GM18867 (cell line): ENCODE results near the gene PARD3.
A peak's percentile ranks its signal among the peaks of the same experiment; 100 is the strongest.

Experiments
- ATAC-seq: cut with Tn5 transposase; IDR thresholded peaks from one replicate; pipeline ENCODE4 v1.9.1; 2021; ENCODE audit warnings: mild to moderate bottlenecking, moderate library complexity; ENCODE audit not compliant: unreplicated experiment

Gene PARD3

DNA sequence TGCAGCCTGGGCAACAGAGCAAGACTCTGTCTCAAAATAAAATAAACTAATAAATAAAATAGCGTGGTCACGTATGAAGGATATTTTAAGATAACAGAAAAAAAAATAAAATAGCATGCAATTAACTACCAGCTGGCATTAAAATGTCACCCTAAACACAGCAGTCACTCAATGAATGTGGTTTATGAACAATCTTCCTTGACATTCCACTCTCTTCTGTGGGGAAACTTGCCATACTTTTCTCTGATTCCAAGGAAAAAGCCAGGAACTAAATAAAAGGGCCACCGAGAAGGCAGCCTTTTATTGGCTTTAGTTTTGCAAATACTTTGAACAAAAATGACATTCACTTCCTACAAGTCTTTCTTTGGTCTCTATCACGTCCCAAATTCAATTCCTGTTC lies 266.6 kb downstream of the PARD3 start:
- ATAC-seq: no peak

- ATAC-seq: no peak
These were observed 267.4 kb downstream of the PARD3 start for GRCh38 chr10:34547695-34548094.

GRCh38 chr10:34547291-34547690 lies 267.8 kb downstream of the PARD3 start:
- no peak for ATAC-seq

DNA sequence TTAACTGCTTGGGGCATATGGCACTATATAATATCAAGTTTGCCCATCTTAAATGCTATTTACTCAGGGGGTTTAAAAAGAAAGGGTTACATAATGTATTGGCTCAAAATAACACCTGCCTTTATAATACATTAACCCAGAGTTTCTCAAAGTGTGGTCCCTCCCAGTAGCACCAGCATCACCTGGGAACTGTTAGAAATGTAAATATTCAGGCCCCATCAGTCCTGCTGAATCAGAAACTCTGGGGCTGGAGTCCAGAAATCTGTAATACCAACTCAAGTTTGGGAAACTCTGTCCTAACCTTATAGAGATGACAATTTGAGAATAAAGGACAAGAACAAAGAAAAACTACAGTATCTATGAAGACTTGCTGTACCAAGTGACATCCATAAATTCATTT lies 270.7 kb downstream of the PARD3 start:
- no peak for ATAC-seq

DNA sequence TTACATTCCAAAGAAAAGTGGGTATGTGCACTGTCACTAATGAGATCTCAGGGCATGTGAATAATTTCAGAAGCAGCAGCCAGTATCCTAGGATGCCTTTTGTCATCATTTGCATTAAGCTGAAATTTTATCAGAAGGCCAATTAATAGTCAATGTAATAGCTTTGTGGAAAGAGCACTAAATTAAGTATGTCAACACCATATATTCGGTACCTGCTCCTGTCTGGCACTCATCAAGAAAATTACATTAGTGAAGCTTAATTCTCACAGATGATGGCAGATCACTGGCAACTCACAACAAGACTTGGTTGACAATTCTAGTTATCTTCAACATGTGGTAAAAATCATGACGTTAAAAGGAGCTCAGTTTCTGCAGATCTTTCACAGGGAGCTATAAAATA lies 271.4 kb downstream of the PARD3 start:
- no peak for ATAC-seq

GRCh38 chr10:34540492-34540891 lies 274.6 kb downstream of the PARD3 start:
- ATAC-seq: no peak

DNA sequence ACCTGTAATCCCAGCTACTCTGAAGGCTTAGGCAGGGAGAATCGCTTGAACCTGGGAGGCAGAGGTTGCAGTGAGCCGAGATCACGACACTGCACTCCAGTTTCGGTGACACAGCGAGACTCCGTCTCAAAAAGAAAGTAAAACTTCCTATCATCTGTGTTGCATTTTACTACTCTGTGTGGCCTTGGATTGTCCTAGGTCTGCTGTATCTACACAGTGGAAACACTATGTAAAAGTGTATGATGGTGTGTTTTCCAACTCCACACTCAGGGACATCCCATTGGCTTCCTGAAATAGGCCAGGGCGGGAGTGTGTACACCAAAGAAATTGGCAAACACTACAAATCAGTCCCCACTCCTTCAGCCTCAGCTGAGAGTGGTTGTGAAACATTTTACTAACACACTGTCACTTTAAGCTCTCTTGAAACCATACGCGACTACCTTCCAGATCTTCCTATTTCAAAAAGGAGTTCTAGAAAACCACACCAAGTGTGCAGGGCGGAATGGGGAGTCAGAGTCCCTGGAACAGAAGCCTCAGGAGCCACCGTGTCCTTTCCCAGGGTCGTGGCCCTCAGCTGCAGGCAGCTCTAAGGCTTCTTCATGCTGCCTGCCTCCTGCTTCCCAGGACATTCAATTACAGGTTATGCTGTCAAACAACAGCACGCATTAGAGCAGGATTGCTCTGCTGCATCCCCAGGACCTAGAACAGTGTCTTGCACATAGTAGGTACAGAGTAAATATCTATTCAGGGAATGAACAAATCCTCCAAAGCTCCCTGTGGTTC lies 275.4 kb downstream of the PARD3 start:
- peak; percentile 57 for ATAC-seq

DNA sequence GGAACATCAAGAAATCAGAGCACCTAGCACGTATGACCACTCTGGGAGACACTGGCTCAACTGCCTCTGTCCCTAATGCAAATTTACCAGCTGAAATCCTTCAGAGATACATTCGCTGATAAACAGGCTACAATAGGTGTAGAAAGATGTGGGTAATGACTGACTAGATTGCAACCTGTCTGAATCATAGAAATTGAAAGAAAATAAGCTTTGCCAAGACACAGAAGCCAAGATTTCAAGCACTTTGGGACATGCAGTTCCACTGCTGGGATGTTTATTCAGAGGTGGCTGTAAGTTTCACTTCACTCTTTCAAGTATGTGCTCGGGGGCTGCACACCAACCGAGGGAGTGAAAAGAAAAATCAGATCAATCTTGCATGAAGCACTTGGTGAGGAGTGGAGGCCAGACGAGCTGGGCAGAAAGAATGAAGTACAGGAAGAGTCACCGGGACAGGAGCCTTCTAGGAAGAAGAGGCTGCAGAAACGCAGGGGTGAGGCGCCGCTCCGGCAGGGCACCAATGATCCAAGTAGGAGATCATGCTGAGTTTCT lies 276.7 kb downstream of the PARD3 start:
- peak; percentile 44 for ATAC-seq

DNA sequence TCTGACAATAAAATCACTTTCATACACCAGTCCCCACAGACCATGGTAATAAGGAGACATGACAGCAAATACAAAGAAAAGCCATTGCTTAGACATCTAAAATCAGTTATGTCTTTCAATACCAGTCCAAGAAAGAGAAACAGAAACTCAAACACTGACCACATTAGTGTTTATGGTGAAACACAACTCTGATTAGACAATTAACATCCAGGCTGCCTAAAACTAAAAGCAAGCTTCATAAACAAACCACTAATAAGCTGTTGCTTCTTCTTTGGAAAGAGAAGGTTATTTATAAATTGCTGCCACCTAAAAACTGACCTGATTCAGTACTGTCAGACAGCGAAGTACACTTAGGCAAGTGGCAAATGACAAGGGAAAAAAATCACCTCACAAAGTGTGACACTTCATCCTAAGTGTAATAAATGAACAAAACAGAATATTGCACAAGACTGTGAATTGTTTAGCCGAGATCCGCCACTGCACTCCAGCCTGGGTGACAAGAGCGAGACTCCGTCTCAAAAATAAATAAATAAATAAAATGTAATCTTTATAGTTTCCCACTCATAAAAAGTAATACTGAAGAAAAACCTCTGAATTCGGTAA lies 277.4 kb downstream of the PARD3 start:
- peak; percentile 82 for ATAC-seq

DNA sequence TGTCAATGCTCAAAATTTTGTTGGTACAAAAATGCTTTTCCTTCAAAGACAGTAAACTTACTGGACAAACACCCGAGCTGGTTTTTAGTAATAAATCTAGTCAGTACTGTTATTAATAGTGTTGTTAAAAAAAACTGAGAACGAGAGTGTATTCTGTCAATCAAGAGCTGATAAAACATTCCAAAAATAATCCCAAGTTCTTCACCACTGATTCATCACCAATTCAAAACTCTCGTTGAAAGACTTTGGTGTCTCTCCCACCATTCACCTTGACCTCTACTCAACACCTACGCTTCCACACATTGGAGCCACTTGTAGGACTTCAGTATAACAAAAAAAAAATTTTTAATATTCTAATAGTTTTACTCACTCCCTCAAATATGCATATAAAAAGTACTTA lies 279.2 kb downstream of the PARD3 start:
- no peak for ATAC-seq

GRCh38 chr10:34530778-34531177 lies 284.3 kb downstream of the PARD3 start:
- ATAC-seq: no peak

GRCh38 chr10:34528320-34528719 lies 286.8 kb downstream of the PARD3 start:
- ATAC-seq: peak; percentile 62

DNA sequence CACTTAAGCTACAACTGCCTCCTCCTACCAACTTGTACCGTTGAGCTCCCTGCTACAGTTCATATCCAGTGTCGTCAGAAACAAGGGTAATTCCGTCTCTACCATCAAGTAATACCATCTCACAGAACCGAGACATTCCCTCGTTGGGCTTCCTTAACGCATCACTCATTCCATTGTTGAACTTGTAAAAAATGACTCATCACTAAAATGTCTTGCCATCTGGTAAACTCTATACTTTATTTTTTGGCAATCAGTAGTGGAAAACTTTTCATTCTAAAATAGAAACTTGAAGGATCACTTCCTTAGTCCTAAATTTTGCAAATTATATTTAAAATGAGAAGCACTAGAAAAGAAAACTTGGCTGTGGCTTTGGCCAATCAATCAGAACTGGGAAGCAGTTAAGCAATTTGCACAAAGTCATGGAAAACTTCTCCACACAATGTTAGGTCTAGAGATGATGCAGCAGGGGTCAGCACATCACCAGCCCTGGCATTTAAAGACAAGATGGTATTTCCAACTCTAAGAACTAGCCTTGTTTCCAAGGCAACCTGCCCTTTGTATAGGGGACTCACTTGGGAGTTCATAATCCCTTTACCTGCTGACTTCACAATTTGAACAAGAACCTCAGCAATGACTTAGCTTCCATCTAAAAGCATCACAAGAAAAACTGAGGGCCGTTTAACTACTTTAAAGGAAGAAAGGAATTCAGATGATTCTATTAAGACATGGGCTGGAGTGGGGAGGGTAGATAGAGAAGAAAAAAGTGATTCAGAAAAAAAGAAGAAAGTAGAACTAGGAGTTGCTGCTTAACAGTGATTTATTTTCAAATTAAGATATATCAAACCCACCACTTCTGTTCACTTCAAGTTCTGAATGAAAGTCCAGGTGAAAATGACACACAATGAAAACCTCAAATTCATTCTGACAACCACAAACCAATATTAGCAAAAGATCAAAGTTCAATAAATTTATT lies 288.1 kb downstream of the PARD3 start:
- ATAC-seq: no peak

DNA sequence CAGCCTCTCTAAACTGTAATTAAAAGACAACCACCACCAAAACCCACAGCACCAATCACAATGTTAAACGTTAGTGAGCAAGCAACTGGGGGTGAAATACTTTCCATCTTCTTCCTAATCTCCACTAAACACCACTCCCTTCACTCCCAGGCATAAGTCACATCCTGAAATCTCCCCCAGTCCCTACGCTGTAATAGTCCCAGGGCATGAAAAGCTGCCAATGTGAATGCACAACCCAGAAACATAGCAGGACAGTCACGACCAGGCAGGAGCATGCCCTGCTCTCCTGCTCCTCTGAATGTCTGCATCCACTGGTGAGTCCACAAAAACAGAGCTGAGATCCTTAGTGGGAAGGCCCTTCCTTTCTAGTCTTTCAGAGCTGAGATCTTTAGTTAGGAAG lies 288.9 kb downstream of the PARD3 start:
- no peak for ATAC-seq

GRCh38 chr10:34524369-34525091 lies 290.6 kb downstream of the PARD3 start:
- ATAC-seq: peak; percentile 53

- no peak for ATAC-seq
These were observed 291.9 kb downstream of the PARD3 start for GRCh38 chr10:34523017-34523767.

DNA sequence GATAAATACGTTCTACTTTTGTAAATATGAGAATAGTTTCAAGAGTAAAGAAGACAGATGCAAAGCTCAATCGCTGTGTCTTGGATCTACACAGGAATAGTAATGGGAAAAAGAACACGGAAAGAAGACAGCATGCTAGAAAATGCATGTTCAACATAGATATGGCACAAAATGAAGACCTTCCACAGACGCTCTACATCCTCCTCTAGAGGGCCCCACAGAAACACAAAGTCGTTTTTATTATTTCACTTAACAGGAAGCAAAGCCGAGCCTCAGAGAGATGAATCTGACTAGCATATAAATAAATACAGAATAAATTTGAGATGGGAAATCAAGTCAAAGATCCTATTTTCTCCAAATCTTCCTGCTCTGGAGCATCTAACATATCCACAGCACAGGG lies 292.6 kb downstream of the PARD3 start:
- peak; percentile 70 for ATAC-seq

DNA sequence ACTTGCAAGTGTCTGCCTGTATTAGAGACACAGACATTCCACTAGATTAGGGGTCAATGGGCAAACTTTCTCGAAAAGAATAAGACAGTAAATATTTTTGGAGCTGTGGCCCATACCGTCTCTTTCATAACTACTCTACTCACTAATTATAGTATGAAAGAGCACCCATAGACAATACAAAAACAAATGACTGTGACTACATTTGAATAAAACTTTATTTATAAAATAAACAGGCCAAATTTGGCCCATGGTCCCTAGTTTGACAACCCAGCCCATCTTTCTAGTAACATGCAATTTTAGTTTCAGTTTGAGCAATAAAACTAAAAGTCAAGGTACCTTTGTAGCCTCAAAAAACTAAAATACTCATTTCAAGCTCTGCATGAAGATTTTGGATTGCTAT lies 294.6 kb downstream of the PARD3 start:
- ATAC-seq: no peak

DNA sequence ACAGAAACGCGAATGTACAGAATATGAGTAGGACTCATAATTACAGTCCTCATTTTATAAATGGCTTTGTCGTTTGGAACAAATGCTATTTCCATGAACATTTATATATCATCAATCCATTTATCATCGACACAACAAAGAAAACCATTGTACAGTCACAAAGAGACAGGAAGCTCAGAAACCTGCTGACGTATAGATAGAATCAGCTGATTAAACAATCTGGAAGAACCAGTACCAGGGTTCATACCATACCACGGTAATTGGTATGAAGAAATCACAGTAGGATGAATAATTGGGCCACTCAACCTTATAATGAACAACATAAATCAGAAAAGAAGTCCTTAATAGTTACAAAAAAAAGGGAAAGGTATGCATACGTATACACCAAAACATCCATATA lies 295.0 kb downstream of the PARD3 start:
- no peak for ATAC-seq

- no peak for ATAC-seq
These were observed 300.8 kb downstream of the PARD3 start for GRCh38 chr10:34514290-34514689.
